Stimulated activated CD4-positive, alpha-beta T cell treated with anti-CD3 and anti-CD28 coated beads, Interleukin-2, amount 100 ng/mL, for 48 hours (primary cell): ENCODE results near the gene TMEM232.
A peak's percentile ranks its signal among the peaks of the same experiment; 100 is the strongest.
"Not testable (repeated sequence)": the region's sequence is repeated elsewhere in the genome, so short reads cannot be mapped to it uniquely, and the experiment has no call there.

Experiments used
- DNase-seq, 2 donors: peaks; one replicate each; pipeline ENCODE4 v3.0.0-alpha.2; 2020

Gene TMEM232

DNA sequence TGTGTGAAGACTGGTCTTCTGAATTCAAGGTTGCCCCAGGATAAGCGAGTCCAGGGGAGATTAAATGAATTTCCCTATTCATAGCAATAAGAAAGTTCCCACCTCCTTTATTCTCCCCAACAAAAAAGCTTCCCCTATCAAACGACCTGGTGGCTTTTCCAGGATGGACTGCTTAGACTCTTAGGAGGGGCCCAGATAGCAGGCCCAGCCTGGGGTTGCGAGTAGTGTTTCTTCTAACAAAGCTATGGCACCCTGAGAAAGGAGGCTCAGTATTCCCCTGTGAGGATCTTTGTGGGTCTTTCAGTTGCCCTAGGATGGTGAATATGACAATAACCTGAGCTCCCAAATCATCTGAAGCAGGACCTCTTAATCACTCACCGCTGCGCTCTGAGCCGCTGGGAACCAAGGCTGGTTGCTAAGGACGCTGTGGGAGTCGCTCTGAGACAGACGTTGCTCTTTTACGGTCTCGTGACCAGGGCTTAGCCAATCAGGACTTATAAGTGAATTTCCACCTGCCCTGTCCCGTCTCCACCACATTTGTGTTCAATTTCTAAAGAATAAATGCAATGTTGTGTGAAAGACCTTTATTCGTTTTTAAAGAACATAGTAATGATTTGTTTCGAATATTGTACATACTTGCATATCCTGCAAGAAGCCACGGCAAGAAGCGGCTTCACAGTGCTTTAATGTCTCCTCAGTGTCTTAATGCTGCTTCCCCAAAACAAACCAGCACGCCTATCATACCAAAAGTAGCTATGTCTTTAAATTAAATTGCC lies at the start of gene TMEM232:
Gene TMEM232, minus strand, starts transcription at position 423 of the 776 bp plus-strand sequence. CDS start 59,319 bp downstream, outside the sequence.
- DNase-seq: peak; percentile 59 to 64

GRCh38 chr5:110770286-110770685 lies 43.8 kb upstream of the TMEM232 start:
- no peak for DNase-seq

- DNase-seq: no peak
Measured at GRCh38 chr5:110769000-110769681, 42.7 kb upstream of the TMEM232 start.

- no peak for DNase-seq
Measured at GRCh38 chr5:110768138-110768860, 41.8 kb upstream of the TMEM232 start.

DNA sequence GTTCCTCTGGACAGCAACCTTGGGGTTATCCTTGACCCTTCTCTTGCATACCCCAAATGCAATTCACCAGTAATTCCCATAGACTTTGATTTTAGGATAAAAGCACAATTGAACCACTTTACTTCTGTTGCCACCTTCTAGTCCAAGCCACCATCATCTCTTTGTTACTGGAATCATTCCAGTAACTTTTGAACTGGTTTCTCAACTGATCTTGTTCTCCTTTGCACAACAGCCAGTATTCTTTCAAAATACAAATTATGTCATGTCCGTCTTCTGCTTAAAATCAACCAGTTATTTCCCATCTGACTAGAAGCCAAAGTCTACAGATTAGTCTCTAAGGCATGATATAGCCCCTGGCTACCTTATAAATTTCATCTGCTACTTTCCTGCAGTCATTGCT lies 33.7 kb upstream of the TMEM232 start:
- DNase-seq: no peak

DNA sequence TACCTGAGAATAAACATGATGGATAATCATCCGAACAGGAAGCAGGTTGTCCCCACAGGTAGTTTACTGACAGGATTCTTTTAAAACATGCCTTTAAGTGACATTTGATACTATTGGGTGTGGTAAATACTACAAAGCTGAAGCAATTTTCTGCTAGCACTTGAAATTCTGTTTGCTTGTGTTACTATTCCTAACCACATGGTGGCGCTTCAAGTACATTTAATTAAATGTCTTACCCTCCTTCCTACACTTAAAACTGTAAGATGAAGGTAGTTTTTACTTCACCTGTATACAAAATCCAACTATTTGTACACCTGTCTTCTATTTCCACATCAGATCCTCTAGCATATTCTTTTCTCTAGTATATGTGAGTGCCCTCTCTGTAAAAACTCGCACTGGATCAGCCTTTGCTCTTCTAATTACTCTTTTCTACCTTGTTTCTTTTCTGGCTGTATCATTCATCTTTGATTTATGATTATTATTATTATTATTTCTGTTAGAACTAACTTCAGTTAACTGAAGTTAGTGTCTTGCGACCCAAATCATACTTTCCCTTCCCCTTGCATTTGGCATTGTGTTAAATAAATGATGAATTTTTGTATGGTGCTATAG lies 30.8 kb upstream of the TMEM232 start:
- DNase-seq: peak; percentile 16 to 24

GRCh38 chr5:110754181-110754580 lies 27.7 kb upstream of the TMEM232 start:
- DNase-seq: no peak

GRCh38 chr5:110753600-110753999 lies 27.1 kb upstream of the TMEM232 start:
- DNase-seq: no peak

DNA sequence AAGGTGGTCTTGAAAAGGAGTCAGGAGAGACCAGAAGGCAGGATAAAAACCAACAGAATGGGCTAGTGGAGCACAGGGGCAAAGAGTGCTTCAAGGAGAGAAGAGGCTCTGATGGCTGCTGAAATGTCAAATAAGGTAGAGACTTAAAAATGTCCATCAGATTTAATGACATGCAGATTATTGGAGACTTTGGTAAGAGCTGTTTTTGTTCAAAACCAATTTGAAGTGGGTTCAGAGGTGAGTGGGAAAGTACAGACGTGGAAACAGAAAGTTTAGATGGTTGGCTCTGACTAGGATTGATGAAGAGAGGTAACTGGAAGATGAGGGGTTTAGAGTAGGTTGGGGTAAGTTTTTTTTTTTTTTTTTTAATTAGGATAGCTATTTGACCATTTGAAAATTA lies 26.5 kb upstream of the TMEM232 start:
- DNase-seq: no peak

- peak in 1 of 2 donors; percentile 1 for DNase-seq
Measured at GRCh38 chr5:110751902-110752762, 25.7 kb upstream of the TMEM232 start.

DNA sequence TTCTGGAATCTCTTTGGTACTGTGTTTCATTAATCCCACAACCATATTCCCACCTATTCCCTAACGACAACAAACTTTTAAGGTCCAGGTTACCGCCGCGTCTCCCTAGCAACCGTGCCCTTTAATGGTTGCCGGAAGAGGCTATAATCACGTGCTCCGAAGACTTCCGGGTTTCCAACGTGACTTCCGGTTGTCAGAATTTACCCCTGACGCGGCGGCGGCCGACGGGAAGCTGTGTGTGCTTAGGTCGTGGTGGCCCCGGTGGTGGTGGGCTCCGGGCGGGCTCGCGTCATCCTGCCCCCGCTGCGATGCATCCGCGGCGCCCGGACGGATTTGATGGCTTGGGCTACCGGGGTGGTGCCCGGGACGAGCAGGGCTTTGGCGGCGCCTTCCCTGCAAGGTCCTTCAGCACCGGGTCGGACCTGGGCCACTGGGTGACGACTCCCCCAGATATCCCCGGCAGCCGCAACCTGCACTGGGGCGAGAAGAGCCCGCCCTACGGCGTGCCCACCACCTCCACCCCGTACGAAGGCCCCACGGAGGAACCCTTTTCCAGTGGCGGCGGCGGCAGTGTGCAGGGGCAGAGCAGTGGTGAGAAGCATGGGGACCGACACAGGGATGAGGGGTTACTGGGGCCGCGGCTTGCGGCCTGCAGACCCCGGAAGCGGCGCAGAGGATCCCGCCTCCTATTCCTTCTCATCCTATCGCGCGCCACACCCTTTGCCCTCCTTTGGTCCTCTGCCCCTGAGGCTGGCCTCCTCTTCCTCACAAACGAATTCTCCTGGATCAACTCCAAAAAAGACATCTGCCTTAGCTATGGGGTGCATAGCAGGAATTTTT lies 12.6 kb upstream of the TMEM232 start, which contains the start of gene SLC25A46:
Gene SLC25A46, plus strand, starts transcription at position 196 of the 840 bp plus-strand sequence. Its CDS starts 113 bp downstream, at position 309.
- DNase-seq: peak; percentile 76 to 81

- DNase-seq: no peak
Measured at GRCh38 chr5:110738503-110738811, 12.0 kb upstream of the TMEM232 start.

- DNase-seq: no peak
Measured at GRCh38 chr5:110736753-110737152, 10.3 kb upstream of the TMEM232 start.

- no peak for DNase-seq
Measured at GRCh38 chr5:110735556-110735955, 9.1 kb upstream of the TMEM232 start.

GRCh38 chr5:110734101-110734500 lies 7.6 kb upstream of the TMEM232 start:
- DNase-seq: no peak

GRCh38 chr5:110731499-110731898 lies 5.0 kb upstream of the TMEM232 start:
- not testable (repeated sequence) for DNase-seq

GRCh38 chr5:110727025-110727314 lies 499 bp upstream of the TMEM232 start:
- DNase-seq: no peak

DNA sequence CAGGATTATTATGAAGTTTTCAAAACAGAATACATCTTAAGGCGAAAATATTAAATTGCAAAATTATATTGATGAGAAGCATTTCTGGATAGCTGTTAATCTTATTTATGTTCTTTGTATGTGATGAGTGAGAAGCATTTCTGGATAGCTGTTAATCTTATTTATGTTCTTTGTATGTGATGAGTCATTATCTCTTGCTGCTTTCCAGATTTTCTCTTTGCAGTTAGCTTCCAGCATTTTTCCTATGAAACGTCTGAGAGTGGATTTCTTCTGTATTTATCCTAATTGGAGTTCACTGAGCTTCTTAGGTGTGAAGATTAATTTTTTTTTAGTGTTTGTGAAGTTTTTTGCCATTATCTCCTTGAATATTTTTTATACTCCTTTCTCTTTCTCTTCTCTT lies 8.2 kb downstream of the TMEM232 start:
- DNase-seq: no peak

DNA sequence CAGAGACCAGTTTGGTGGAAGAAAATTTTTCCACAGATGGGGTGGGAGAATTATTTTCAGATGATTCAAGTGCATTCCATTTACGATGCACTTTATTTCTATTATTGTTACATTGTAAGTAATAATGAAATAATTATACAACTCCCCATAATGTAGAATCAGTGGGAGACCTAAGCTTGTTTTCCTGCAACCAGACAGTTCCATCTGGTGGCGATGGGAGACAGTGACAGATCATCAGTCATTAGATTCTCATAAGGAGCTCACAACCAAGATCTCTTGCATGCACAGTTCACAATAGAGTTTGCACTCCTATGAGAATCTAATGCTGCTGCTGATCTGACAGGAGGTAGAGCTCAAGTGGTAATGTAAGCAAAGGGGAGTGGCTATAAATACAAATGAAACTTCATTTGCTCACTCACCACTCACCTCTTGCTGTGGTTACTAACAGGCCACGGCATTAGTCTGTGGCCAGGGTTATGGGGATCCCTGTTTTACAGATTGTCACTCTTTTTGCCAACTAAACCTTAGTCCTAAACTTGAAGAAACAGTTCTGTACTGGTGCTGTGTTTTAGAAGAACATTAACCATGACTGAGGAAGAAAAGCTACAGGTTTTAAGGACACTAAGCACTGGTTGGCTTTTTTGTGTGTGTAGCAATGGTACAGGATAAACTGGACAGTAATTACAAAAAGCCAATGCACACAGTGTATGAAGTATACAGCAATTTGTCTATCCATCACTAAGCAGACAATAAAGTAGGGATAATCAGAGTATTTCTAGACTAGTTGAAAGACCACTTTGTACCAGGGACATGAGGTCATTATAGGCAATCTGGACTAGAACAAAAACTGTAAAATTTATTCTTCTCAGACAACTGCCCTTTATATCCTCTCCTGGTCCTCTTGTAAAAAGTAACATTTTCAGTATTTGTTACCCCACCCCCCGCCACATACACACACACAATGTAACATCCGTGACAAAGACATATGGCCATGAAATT lies 9.9 kb downstream of the TMEM232 start:
- no peak for DNase-seq

DNA sequence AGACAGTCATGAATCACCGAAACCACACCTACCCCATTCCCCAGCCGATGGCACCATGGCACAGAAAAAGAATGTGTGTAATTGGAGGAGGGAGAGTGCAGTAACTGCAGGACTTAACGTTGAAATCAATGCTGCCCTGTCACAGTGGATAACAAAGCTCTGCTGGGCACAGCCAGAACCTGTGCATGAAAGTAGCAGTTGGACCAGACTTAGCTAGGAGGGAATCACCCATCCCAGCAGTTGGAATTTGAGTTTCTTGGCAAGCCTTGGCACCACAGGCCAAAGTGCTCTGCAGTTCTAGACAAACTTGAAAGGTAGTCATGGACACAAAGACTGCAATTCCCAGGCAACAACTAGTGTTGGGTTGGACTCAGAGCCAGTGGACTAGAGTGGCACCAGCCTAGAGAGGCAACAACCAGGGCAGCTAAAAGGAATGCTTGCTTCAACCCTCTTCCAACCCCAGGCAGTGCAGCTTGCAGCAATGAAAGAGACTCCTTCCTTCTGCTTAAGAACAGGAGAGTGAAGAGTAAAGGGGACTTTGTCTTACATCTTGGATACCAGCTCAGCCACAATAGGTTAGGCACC lies 19.1 kb downstream of the TMEM232 start:
- no peak for DNase-seq
